Neural cell (in vitro differentiated cells): ENCODE results near the gene LYZL6. TPM values are rescaled to one million over a fixed set of nuclear protein-coding genes. Genes with fewer than 3 reads are reported as not detected.

Source experiments
- H2AFZ ChIP-seq: fragments of 200-600, 300-800 bp; sonication (generic), shearing (Covaris generic); 2 replicates; pipeline ENCODE4 v1.6.0; 2014; ENCODE audit warnings: low read depth, mild to moderate bottlenecking, antibody characterized with exemption, low read length, moderate library complexity
- H3F3A ChIP-seq: fragments of 200-600 bp; shearing (Covaris generic); 2 replicates; pipeline ENCODE4 v1.6.1; 2016; ENCODE audit warnings: mild to moderate bottlenecking, moderate library complexity, mixed read lengths, antibody characterized with exemption, low read length; ENCODE audit not compliant: insufficient read depth, poor library complexity, severe bottlenecking
- H3K27ac ChIP-seq: fragments of 200-600, 300-800 bp; sonication (generic), shearing (Covaris generic); 2 replicates; pipeline ENCODE4 v1.5.1; 2014; ENCODE audit warnings: mild to moderate bottlenecking, low read length, moderate library complexity
- H3K27me3 ChIP-seq: fragments of 300-800, 200-600 bp; sonication (generic), shearing (Covaris generic); 2 replicates; pipeline ENCODE4 v1.6.0; 2014; ENCODE audit warnings: mild to moderate bottlenecking, low read depth, low read length, moderate library complexity; ENCODE audit not compliant: insufficient read depth
- H3K36me3 ChIP-seq: fragments of 300-800, 200-600 bp; sonication (generic), shearing (Covaris generic); 2 replicates; pipeline ENCODE4 v1.5.1; 2014; ENCODE audit warnings: mild to moderate bottlenecking, antibody characterized with exemption, low read length, moderate library complexity; ENCODE audit not compliant: insufficient read depth
- H3K4me2 ChIP-seq: fragments of 300-800, 200-600 bp; sonication (generic), shearing (Covaris generic); 2 replicates; pipeline ENCODE4 v1.6.0; 2014; ENCODE audit warnings: mild to moderate bottlenecking, low read length
- H3K4me3 ChIP-seq: fragments of 300-800, 200-600 bp; sonication (generic), shearing (Covaris generic); 2 replicates; pipeline ENCODE4 v1.5.1; 2014; ENCODE audit warnings: mild to moderate bottlenecking, low read length, moderate library complexity
- H3K79me2 ChIP-seq: fragments of 200-600 bp; shearing (Covaris generic); replicated peaks from 2 replicates; pipeline ENCODE4 v1.6.0; 2014; ENCODE audit warnings: mild to moderate bottlenecking, low read length, moderate library complexity; ENCODE audit not compliant: insufficient read depth
- H3K9ac ChIP-seq: fragments of 300-800, 200-600 bp; sonication (generic), shearing (Covaris generic); 2 replicates; pipeline ENCODE4 v1.6.1; 2016; ENCODE audit warnings: mild to moderate bottlenecking, low read length, mixed read lengths
- H3K9me2 ChIP-seq: fragments of 200-600 bp; shearing (Covaris generic); 2 replicates; pipeline ENCODE4 v1.6.1; 2016; ENCODE audit warnings: mild to moderate bottlenecking, low read length, mixed read lengths; ENCODE audit not compliant: insufficient read depth
- H3K9me3 ChIP-seq: fragments of 200-600, 300-800 bp; sonication (generic), shearing (Covaris generic); 2 replicates; pipeline ENCODE4 v1.6.1; 2016; ENCODE audit warnings: mild to moderate bottlenecking, mixed run types, low read length, moderate library complexity, mixed read lengths
- H4K20me1 ChIP-seq: fragments of 200-600 bp; shearing (Covaris generic); 2 replicates; pipeline ENCODE4 v1.6.1; 2016; ENCODE audit warnings: mild to moderate bottlenecking, mixed run types; ENCODE audit not compliant: insufficient read depth
- CTCF ChIP-seq: fragments of 450-650 bp; IDR thresholded peaks from 2 replicates; pipeline ENCODE4 v1.5.1; 2014; ENCODE audit warnings: antibody characterized with exemption, mild to moderate bottlenecking, moderate library complexity; ENCODE audit not compliant: poor library complexity, severe bottlenecking
- EP300 ChIP-seq: fragments of 450-650 bp; conservative IDR thresholded peaks from 2 replicates; pipeline ENCODE4 v1.6.1; 2014; ENCODE audit warnings: antibody characterized with exemption, mild to moderate bottlenecking, moderate library complexity; ENCODE audit not compliant: poor library complexity, severe bottlenecking
- EZH2 ChIP-seq: fragments of 200-600, 300-800 bp; shearing (Covaris generic), sonication (generic); IDR thresholded peaks from 2 replicates; pipeline ENCODE4 v1.6.1; 2014; ENCODE audit warnings: antibody characterized with exemption, low read length, borderline replicate concordance, mild to moderate bottlenecking; ENCODE audit not compliant: insufficient read depth, poor library complexity, severe bottlenecking
- MXI1 ChIP-seq: fragments of 450-650 bp; conservative IDR thresholded peaks from 2 replicates; pipeline ENCODE4 v1.6.1; 2014; ENCODE audit warnings: antibody characterized with exemption, mild to moderate bottlenecking; ENCODE audit not compliant: poor library complexity, severe bottlenecking
- POLR2AphosphoS5 ChIP-seq: IDR thresholded peaks from 2 replicates; pipeline ENCODE4 v1.6.1; 2012
- REST ChIP-seq: IDR thresholded peaks from 2 replicates; pipeline ENCODE4 v1.6.1; 2012; ENCODE audit warnings: borderline replicate concordance
- TAF1 ChIP-seq: IDR thresholded peaks from 2 replicates; pipeline ENCODE4 v1.6.1; 2012; ENCODE audit warnings: low read depth
- polyA plus RNA-seq: library from polyadenylated mRNA; depleted of rRNA; stranded (reverse); fragments of >200 nt; gene quantifications from 2 replicates; pipeline ENCODE4 v1.2.3, GENCODE V29; 2014

LYZL6 gene
- polyA plus RNA-seq, 1 donor from 2014 or later: not detected

- Histone ChIP-seq H2AFZ (no peak within 1 kb of the TSS), H3K79me2 (no peaks in the 10 kb centered on the region), H4K20me1 (no peaks in the 10 kb centered on the region), H3K27me3 (no peaks in the 10 kb centered on the region), H3K36me3 (no peaks in the 10 kb centered on the region), H3K9ac (no peak within 1 kb of the TSS), H3K27ac (no peak within 1 kb of the TSS), H3K4me2 (no peak within 1 kb of the TSS), H3K9me2 (no peaks in the 10 kb centered on the region), H3F3A (no peaks in the 10 kb centered on the region), H3K9me3 (peaks cover 5% of the 10 kb centered on the region), H3K4me3 (no peak within 1 kb of the TSS)
- TF ChIP-seq EZH2 (no peak), POLR2AphosphoS5 (no peak), REST (no peak), EP300 (no peak), CTCF (no peak), TAF1 (no peak), MXI1 (no peak)
Observed at GRCh38 chr17:35986643-35987042, 43.1 kb upstream of the LYZL6 start, which contains the start of gene CCL14. CCL14 (minus strand) TSS chr17:35986729; CDS start chr17:35986649, 80 bp downstream.

GRCh38 chr17:35984140-35984539 is 40.6 kb upstream of the LYZL6 start:
- Histone ChIP-seq H3K4me2 (no peak overlapping the region), H3F3A (no peaks in the 10 kb centered on the region), H3K36me3 (no peaks in the 10 kb centered on the region), H3K9me2 (no peaks in the 10 kb centered on the region), H3K9me3 (peaks cover 5% of the 10 kb centered on the region), H3K27ac (no peak overlapping the region), H3K79me2 (no peaks in the 10 kb centered on the region), H4K20me1 (no peaks in the 10 kb centered on the region), H3K9ac (no peak overlapping the region), H3K27me3 (no peaks in the 10 kb centered on the region), H3K4me3 (no peak overlapping the region), H2AFZ (no peak overlapping the region)
- no peak for TF ChIP-seq REST
